ENCODE measurements around the gene HTRA1.

DNA sequence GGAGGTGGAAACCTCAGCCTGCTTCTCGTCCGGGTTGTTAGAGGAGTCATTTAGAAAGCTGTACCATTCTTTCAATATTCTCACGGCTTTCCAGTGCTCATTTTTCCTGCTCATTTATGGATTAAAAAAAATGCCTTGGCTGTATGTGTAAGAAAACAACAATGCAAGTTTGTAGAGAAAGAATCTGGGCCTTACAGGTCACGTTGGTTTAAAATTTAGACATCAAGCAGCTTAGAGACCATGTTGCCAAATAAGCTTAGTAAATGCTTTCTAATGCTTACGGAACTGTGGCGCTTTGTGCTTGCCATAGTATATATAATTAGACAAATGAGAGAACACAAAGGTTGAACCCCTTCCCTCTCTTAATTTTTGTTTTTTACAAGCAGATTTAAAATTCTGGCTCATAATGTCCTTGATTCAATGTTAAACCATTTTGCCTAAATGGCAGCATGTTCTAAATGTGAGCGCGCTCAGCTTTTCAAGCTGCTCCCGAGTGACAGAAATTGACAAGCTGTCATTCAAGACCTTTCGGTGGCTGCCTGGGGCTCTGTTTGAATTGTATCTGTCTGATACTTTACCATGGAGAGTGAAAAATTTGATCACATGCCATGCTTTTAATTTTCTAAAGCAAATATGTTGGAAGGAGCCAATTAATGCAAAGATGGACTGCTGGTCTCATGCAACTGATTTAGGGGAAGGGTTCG, 5.8 kb upstream of the HTRA1 start:
- TF ChIP-seq POLR2AphosphoS5 (IDR thresholded peaks at IDR 0.05) = no peak
- TF ChIP-seq POLR2A (IDR thresholded peaks at IDR 0.05) = no peak
- TF ChIP-seq, protein P1, sequence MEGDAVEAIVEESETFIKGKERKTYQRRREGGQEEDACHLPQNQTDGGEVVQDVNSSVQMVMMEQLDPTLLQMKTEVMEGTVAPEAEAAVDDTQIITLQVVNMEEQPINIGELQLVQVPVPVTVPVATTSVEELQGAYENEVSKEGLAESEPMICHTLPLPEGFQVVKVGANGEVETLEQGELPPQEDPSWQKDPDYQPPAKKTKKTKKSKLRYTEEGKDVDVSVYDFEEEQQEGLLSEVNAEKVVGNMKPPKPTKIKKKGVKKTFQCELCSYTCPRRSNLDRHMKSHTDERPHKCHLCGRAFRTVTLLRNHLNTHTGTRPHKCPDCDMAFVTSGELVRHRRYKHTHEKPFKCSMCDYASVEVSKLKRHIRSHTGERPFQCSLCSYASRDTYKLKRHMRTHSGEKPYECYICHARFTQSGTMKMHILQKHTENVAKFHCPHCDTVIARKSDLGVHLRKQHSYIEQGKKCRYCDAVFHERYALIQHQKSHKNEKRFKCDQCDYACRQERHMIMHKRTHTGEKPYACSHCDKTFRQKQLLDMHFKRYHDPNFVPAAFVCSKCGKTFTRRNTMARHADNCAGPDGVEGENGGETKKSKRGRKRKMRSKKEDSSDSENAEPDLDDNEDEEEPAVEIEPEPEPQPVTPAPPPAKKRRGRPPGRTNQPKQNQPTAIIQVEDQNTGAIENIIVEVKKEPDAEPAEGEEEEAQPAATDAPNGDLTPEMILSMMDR (IDR thresholded peaks at IDR 0.05) = no peak
- TF ChIP-seq EP300 (IDR thresholded peaks at IDR 0.05) = no peak

Data from stomach (tissue), 4 donors.